Measurements from ENCODE around the gene CCR5.
A peak's percentile ranks its signal among the peaks of the same experiment; 100 is the strongest.
"Not testable (repeated sequence)": the region's sequence is repeated elsewhere in the genome, so short reads cannot be mapped to it uniquely, and the experiment has no call there.

Gene CCR5

GRCh38 chr3:46400846-46401245, 30.1 kb downstream of the CCR5 start:
- no peak for DNase-seq (ENCODE audit: low read depth)
- no peak for TF ChIP-seq CTCF (conservative IDR thresholded peaks at IDR 0.05; ENCODE audit: low read length)
- no peak overlapping the region for H3K4me3 ChIP-seq (ENCODE audit: low read length)

- no peak for TF ChIP-seq CTCF (conservative IDR thresholded peaks at IDR 0.05; ENCODE audit: low read length)
- no peak overlapping the region for H3K4me3 ChIP-seq (ENCODE audit: low read length)
- no peak for DNase-seq (ENCODE audit: low read depth)
These were observed 30.8 kb downstream of the CCR5 start for GRCh38 chr3:46401579-46401978.

- not testable (repeated sequence) for DNase-seq (ENCODE audit: low read depth); H3K4me3 ChIP-seq (ENCODE audit: low read length)
These were observed 32.2 kb downstream of the CCR5 start for GRCh38 chr3:46402902-46403301.

- TF ChIP-seq CTCF (conservative IDR thresholded peaks at IDR 0.05; ENCODE audit: low read length) = no peak
- DNase-seq (ENCODE audit: low read depth) = no peak
- no peak overlapping the region for H3K4me3 ChIP-seq (ENCODE audit: low read length)
These were observed 34.7 kb downstream of the CCR5 start for GRCh38 chr3:46405301-46406019.

- no peak for TF ChIP-seq CTCF (conservative IDR thresholded peaks at IDR 0.05; ENCODE audit: low read length)
- no peak for DNase-seq (ENCODE audit: low read depth)
- H3K4me3 ChIP-seq (ENCODE audit: low read length) = no peak overlapping the region
These were observed 35.7 kb downstream of the CCR5 start for GRCh38 chr3:46406443-46406787.

- TF ChIP-seq CTCF (conservative IDR thresholded peaks at IDR 0.05; ENCODE audit: low read length) = no peak
- peak; percentile 18 for DNase-seq (ENCODE audit: low read depth)
- H3K4me3 ChIP-seq (ENCODE audit: low read length) = peak within 1 kb of the TSS; percentile 32
These were observed 36.3 kb downstream of the CCR5 start, which contains the start of the genes CCR5AS and CCRL2 for GRCh38 chr3:46406788-46407611. CCR5AS (minus strand) TSS chr3:46407066. CCRL2 (plus strand) TSS chr3:46407259; CDS start chr3:46408080, 821 bp downstream.

- no peak for TF ChIP-seq CTCF (conservative IDR thresholded peaks at IDR 0.05; ENCODE audit: low read length)
- no peak for DNase-seq (ENCODE audit: low read depth)
- no peak overlapping the region for H3K4me3 ChIP-seq (ENCODE audit: low read length)
These were observed 37.2 kb downstream of the CCR5 start for GRCh38 chr3:46407970-46408369.
